ENCODE data around the gene KRTAP3-1.
"Not testable (repeated sequence)": the region's sequence is repeated elsewhere in the genome, so short reads cannot be mapped to it uniquely, and the experiment has no call there.

Gene KRTAP3-1

GRCh38 chr17:41049110-41049509, 40.2 kb upstream of the KRTAP3-1 start:
- ATAC-seq (ENCODE audit: low read depth) (0 out of 3 replicates have a peak, but pooled peaks have one; percentile 42), DNase-seq (ENCODE audit: low spot score) (no peak)
- Histone ChIP-seq H3K36me3 (ENCODE audit: low read depth) (no peaks in the 10 kb centered on the region), H3K27ac (ENCODE audit: poor library complexity, severe bottlenecking) (peak overlapping the region; percentile 55), H3K9me3 (ENCODE audit: severe bottlenecking) (peaks cover 2% of the 10 kb centered on the region), H3K27me3 (ENCODE audit: insufficient read depth, poor library complexity, severe bottlenecking) (no peaks in the 10 kb centered on the region), H3K4me3 (ENCODE audit: severe bottlenecking) (no peak overlapping the region), H3K4me1 (ENCODE audit: insufficient read depth, poor library complexity, severe bottlenecking) (peaks cover 13% of the 10 kb centered on the region)
- TF ChIP-seq CTCF (IDR thresholded peaks at IDR 0.05; ENCODE audit: poor library complexity, severe bottlenecking) = no peak

- peaks cover 15% of the 10 kb centered on the region for H3K4me1 ChIP-seq (ENCODE audit: insufficient read depth, poor library complexity, severe bottlenecking)
- no peaks in the 10 kb centered on the region for H3K36me3 ChIP-seq (ENCODE audit: low read depth)
- peaks cover 2% of the 10 kb centered on the region for H3K9me3 ChIP-seq (ENCODE audit: severe bottlenecking)
- peak; percentile 53; the same call in 2 of the 3 replicates for ATAC-seq (ENCODE audit: low read depth)
- no peak overlapping the region for H3K4me3 ChIP-seq (ENCODE audit: severe bottlenecking)
- no peak for DNase-seq (ENCODE audit: low spot score)
- no peak for TF ChIP-seq CTCF (IDR thresholded peaks at IDR 0.05; ENCODE audit: poor library complexity, severe bottlenecking)
- peak overlapping the region; percentile 55 for H3K27ac ChIP-seq (ENCODE audit: poor library complexity, severe bottlenecking)
- no peaks in the 10 kb centered on the region for H3K27me3 ChIP-seq (ENCODE audit: insufficient read depth, poor library complexity, severe bottlenecking)
These were observed 39.5 kb upstream of the KRTAP3-1 start for GRCh38 chr17:41048441-41048840.

GRCh38 chr17:41046735-41047465, 38.0 kb upstream of the KRTAP3-1 start, which contains the start of gene KRTAP2-1:
Gene KRTAP2-1 (minus strand): TSS chr17:41047316. CDS start chr17:41047267, 49 bp downstream.
- Histone ChIP-seq H3K27ac (ENCODE audit: poor library complexity, severe bottlenecking) (peak within 1 kb of the TSS; percentile 55), H3K4me1 (ENCODE audit: insufficient read depth, poor library complexity, severe bottlenecking) (peaks cover 15% of the 10 kb centered on the region)
- H3K4me3 ChIP-seq (ENCODE audit: severe bottlenecking); H3K36me3 ChIP-seq (ENCODE audit: low read depth); H3K27me3 ChIP-seq (ENCODE audit: insufficient read depth, poor library complexity, severe bottlenecking); H3K9me3 ChIP-seq (ENCODE audit: severe bottlenecking); ATAC-seq (ENCODE audit: low read depth); DNase-seq (ENCODE audit: low spot score): not testable (repeated sequence)

- DNase-seq (ENCODE audit: low spot score) = no peak
- H3K9me3 ChIP-seq (ENCODE audit: severe bottlenecking) = no peaks in the 10 kb centered on the region
- no peak overlapping the region for H3K27ac ChIP-seq (ENCODE audit: poor library complexity, severe bottlenecking)
- no peak for ATAC-seq (ENCODE audit: low read depth)
- no peaks in the 10 kb centered on the region for H3K36me3 ChIP-seq (ENCODE audit: low read depth)
- no peak overlapping the region for H3K4me3 ChIP-seq (ENCODE audit: severe bottlenecking)
- no peak for TF ChIP-seq CTCF (IDR thresholded peaks at IDR 0.05; ENCODE audit: poor library complexity, severe bottlenecking)
- H3K27me3 ChIP-seq (ENCODE audit: insufficient read depth, poor library complexity, severe bottlenecking) = no peaks in the 10 kb centered on the region
- peaks cover 3% of the 10 kb centered on the region for H3K4me1 ChIP-seq (ENCODE audit: insufficient read depth, poor library complexity, severe bottlenecking)
These were observed 34.0 kb upstream of the KRTAP3-1 start for GRCh38 chr17:41042953-41043352.

- not testable (repeated sequence) for H3K27me3 ChIP-seq (ENCODE audit: insufficient read depth, poor library complexity, severe bottlenecking); DNase-seq (ENCODE audit: low spot score); H3K36me3 ChIP-seq (ENCODE audit: low read depth); H3K4me1 ChIP-seq (ENCODE audit: insufficient read depth, poor library complexity, severe bottlenecking); H3K4me3 ChIP-seq (ENCODE audit: severe bottlenecking); H3K27ac ChIP-seq (ENCODE audit: poor library complexity, severe bottlenecking); H3K9me3 ChIP-seq (ENCODE audit: severe bottlenecking); ATAC-seq (ENCODE audit: low read depth)
These were observed 32.0 kb upstream of the KRTAP3-1 start, which contains the start of gene KRTAP1-1 for GRCh38 chr17:41040783-41041571. Gene KRTAP1-1 (minus strand): TSS chr17:41041450. CDS start chr17:41041397, 53 bp downstream.

Measured in RWPE2 (cell line).